Fibroblast of lung (primary cell): ENCODE results near the gene TRIM44. TPM values are rescaled to one million over a fixed set of nuclear protein-coding genes. Genes with fewer than 3 reads are reported as not detected.
A peak's percentile ranks its signal among the peaks of the same experiment; 100 is the strongest.

Experiments
- DNase-seq, 2 donors: peaks; one replicate each; pipeline versions ENCODE4 v3.0.0 to v3.0.0-alpha.2; 2010; ENCODE audit warnings: low read depth in 2 of 2
- H2AFZ ChIP-seq: 2 replicates; pipeline ENCODE4 v1.5.1; 2012; ENCODE audit warnings: low read length, control low read depth, inconsistent platforms
- H3K27ac ChIP-seq: 2 replicates; pipeline ENCODE4 v1.5.1; 2011; ENCODE audit warnings: low read length, control low read depth; ENCODE audit not compliant: insufficient read depth
- H3K27me3 ChIP-seq: 2 replicates; pipeline ENCODE4 v1.5.1; 2011; ENCODE audit warnings: mild to moderate bottlenecking, low read length; ENCODE audit not compliant: control insufficient read depth, insufficient read depth
- H3K36me3 ChIP-seq: 2 replicates; pipeline ENCODE4 v1.5.1; 2011; ENCODE audit warnings: low read length; ENCODE audit not compliant: control insufficient read depth, insufficient read depth
- H3K4me1 ChIP-seq: 2 replicates; pipeline ENCODE4 v1.5.1; 2011; ENCODE audit warnings: low read length; ENCODE audit not compliant: control insufficient read depth, insufficient read depth; ENCODE audit errors: extremely low read depth
- H3K4me2 ChIP-seq: 2 replicates; pipeline ENCODE4 v1.5.1; 2011; ENCODE audit warnings: low read length, control low read depth; ENCODE audit not compliant: insufficient read depth; ENCODE audit errors: extremely low read depth
- H3K4me3 ChIP-seq, 4 experiments: fragments of 200-600 bp in 1 of 4; sonication (generic) in 1 of 4; replicated peaks in 1 of 4; 2 replicates each; pipeline ENCODE4 v1.5.1; 2011 to 2016; ENCODE audit warnings: low read length in 4 of 4, low read depth in 3 of 4, mild to moderate bottlenecking in 3 of 4, control low read depth in 2 of 4, inconsistent platforms in 1 of 4, mixed read lengths in 1 of 4; ENCODE audit not compliant: insufficient read depth in 1 of 4; ENCODE audit errors: control extremely low read depth in 1 of 4
- H3K79me2 ChIP-seq: 2 replicates; pipeline ENCODE4 v1.5.1; 2012; ENCODE audit warnings: mild to moderate bottlenecking, low read length, inconsistent platforms; ENCODE audit not compliant: control insufficient read depth, insufficient read depth
- H3K9ac ChIP-seq: 2 replicates; pipeline ENCODE4 v1.5.1; 2011; ENCODE audit warnings: mild to moderate bottlenecking, low read length, control low read depth; ENCODE audit not compliant: insufficient read depth
- H3K9me3 ChIP-seq: 2 replicates; pipeline ENCODE4 v1.5.1; 2012; ENCODE audit warnings: low read depth, low read length; ENCODE audit not compliant: control insufficient read depth, insufficient read depth
- H4K20me1 ChIP-seq: 2 replicates; pipeline ENCODE4 v1.5.1; 2011; ENCODE audit warnings: low read length; ENCODE audit not compliant: control insufficient read depth, insufficient read depth; ENCODE audit errors: extremely low read depth
- CTCF ChIP-seq, 2 donors: IDR thresholded peaks in 1 of 2; conservative IDR thresholded peaks in 1 of 2; 1 replicate in 1 of 2; 2 replicates in 1 of 2; pipeline ENCODE4 v1.5.1; 2011 to 2012; ENCODE audit warnings: low read length in 2 of 2, control low read depth in 1 of 2, inconsistent platforms in 1 of 2, low read depth in 1 of 2, mild to moderate bottlenecking in 1 of 2
- EZH2 ChIP-seq: IDR thresholded peaks from 2 replicates; pipeline ENCODE4 v1.5.1; 2012; ENCODE audit warnings: low read length, control low read depth, mild to moderate bottlenecking; ENCODE audit errors: missing control alignments
- polyA plus RNA-seq, 2 donors: library from polyadenylated mRNA; depleted of rRNA in 1 of 2; stranded (reverse) in 1 of 2; unstranded in 1 of 2; fragments of >200 nt; gene quantifications; 2 replicates each; pipeline ENCODE4 v1.2.1, GENCODE V29; 2011 to 2012; ENCODE audit warnings: missing spikeins in 1 of 2
- total RNA-seq: library from RNA; depleted of rRNA; stranded (reverse); fragments of >200 nt; gene quantifications from 2 replicates; pipeline ENCODE4 v1.2.1, GENCODE V29; 2014

The TRIM44 gene
- total and polyA plus RNA-seq, 2 donors (not counting 1 experiment from before 2014, with no cell fraction given), result 10.4 to 78.3 TPM

- no peaks in the 10 kb centered on the region for H3K36me3 ChIP-seq
- H3K9ac ChIP-seq, result no peak overlapping the region
- no peak overlapping the region for H2AFZ ChIP-seq
- DNase-seq, result no peak
- H3K27me3 ChIP-seq, result no peaks in the 10 kb centered on the region
- peaks cover 4% of the 10 kb centered on the region for H3K4me1 ChIP-seq
- peak overlapping the region; percentile 92 for H3K4me2 ChIP-seq
- H4K20me1 ChIP-seq, result no peaks in the 10 kb centered on the region
- peak overlapping the region in 3 of 4 experiments; percentile 5 to 75 (median 47) for H3K4me3 ChIP-seq
- no peaks in the 10 kb centered on the region for H3K9me3 ChIP-seq
- H3K79me2 ChIP-seq, result peaks cover 26% of the 10 kb centered on the region
- TF ChIP-seq CTCF (conservative IDR thresholded peaks at IDR 0.05 in 1 of 2, IDR thresholded peaks at IDR 0.05 in 1 of 2; ENCODE audit: low read depth in 1 of 2, low read length in 2 of 2), result no peak
- TF ChIP-seq EZH2, result no peak
- H3K27ac ChIP-seq, result no peak overlapping the region
These were observed 41.8 kb upstream of the TRIM44 start for GRCh38 chr11:35620795-35621194.

- Histone ChIP-seq H2AFZ (no peak overlapping the region), H3K4me1 (peaks cover 4% of the 10 kb centered on the region), H3K4me2 (peak overlapping the region; percentile 28), H3K9me3 (no peaks in the 10 kb centered on the region), H3K36me3 (no peaks in the 10 kb centered on the region), H3K4me3 (peak overlapping the region in 1 of 4 experiments; percentile 75), H4K20me1 (no peaks in the 10 kb centered on the region), H3K9ac (no peak overlapping the region), H3K27ac (no peak overlapping the region), H3K27me3 (no peaks in the 10 kb centered on the region), H3K79me2 (peaks cover 26% of the 10 kb centered on the region)
- TF ChIP-seq EZH2, result no peak
- no peak for TF ChIP-seq CTCF (conservative IDR thresholded peaks at IDR 0.05 in 1 of 2, IDR thresholded peaks at IDR 0.05 in 1 of 2; ENCODE audit: low read depth in 1 of 2, low read length in 2 of 2)
- no peak for DNase-seq
These were observed 41.0 kb upstream of the TRIM44 start for GRCh38 chr11:35621620-35622019.

- Histone ChIP-seq H3K9me3 (no peaks in the 10 kb centered on the region), H3K4me2 (peak overlapping the region; percentile 1), H3K4me3 (no peak overlapping the region), H2AFZ (no peak overlapping the region), H4K20me1 (no peaks in the 10 kb centered on the region), H3K27ac (no peak overlapping the region), H3K9ac (no peak overlapping the region), H3K36me3 (no peaks in the 10 kb centered on the region), H3K27me3 (no peaks in the 10 kb centered on the region), H3K79me2 (peaks cover 26% of the 10 kb centered on the region), H3K4me1 (peaks cover 4% of the 10 kb centered on the region)
- TF ChIP-seq EZH2, result no peak
- no peak for TF ChIP-seq CTCF (conservative IDR thresholded peaks at IDR 0.05 in 1 of 2, IDR thresholded peaks at IDR 0.05 in 1 of 2; ENCODE audit: low read depth in 1 of 2, low read length in 2 of 2)
- peak; percentile 58 to 92 for DNase-seq
These were observed 40.5 kb upstream of the TRIM44 start for GRCh38 chr11:35622070-35622469.
